HS-5 (cell line): ENCODE results near the gene IFNGR2.
"Not testable (repeated sequence)": the region's sequence is repeated elsewhere in the genome, so short reads cannot be mapped to it uniquely, and the experiment has no call there.

ENCODE experiments used
- DNase-seq: peaks from one replicate; pipeline ENCODE4 v3.0.0-alpha.2; 2012; ENCODE audit warnings: low read depth

IFNGR2 gene

DNA sequence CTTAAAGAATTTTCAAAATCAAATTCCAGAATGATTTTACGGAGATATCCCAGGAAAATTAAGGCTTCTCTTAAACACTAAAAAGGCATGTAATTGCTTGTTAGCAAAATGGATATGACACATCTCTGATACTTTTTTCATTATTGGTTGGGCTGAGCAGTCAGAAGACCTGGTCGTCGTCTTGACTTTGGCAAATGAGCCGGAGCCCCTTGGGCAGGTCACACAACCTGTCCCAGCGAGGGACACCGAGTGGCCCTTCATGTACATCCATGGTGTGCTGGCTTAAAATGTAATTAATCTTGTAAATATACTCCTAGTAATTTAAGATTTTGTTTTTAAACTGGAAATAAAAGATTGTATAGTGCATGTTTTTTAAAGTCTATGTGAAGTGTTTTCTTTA lies 33.9 kb downstream of the IFNGR2 start:
- no peak for DNase-seq

DNA sequence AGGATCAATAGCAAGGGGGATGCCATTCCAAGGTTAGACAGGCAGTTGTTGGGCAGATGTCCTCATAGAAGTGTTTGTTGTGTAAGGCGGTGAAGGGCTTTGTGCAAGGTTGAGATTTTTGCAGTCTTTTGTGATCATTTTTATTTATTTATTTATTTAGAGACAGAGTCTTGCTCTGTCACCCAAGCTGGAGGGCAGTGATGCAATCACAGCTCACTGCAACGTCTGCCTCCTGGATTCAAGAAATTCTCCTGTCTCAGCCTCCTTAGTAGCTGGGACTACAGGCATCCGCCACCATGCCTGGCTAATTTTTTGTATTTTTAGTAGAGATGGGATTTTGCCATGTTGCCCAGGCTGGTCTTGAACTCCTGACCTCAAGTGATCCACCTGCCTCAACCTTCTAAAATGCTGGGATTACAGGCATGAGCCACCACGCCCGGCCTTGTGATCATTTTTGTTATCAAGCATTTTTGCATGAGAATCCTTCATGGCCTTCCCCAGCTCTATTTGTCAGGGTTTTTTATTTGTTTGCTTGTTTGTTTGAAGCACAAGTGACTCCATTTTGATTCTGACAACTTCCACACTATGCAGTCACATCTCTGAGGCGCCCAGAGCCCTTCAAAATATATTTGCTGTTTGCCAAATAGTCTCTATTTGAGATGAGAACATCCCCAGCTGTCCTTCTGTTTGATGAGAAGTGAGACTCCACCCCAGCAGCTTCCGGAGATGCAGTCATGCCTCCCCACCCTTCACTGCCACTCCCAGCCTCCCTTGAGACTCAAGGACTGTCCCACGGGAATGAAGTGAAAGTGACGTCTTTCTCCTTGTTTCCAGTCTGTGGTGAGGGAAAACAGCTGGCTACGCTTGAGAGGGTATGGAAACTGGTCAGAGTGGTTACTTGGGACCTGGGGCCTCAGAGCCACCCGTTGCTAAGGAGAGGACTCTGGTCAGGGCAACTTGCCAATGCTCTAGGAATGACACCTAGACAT lies 38.6 kb downstream of the IFNGR2 start:
- DNase-seq = no peak

DNA sequence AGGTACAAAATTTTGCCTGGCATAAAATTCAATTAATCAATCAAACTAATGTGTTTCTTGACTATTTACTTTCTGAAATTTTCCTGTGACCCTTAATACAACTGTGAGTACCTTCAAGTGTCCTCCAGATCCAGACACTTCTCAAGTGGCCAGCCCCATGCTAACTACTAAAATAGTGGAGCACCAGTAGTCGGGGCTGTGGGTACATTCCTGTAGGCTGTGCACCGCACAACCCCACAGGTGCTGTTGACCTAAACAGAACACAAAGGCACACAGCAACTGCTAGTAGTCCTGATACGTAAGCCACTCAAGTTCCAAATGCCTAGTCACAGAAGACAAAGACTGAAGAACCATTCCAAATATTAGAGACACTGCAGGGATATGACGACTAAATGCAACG lies 40.0 kb downstream of the IFNGR2 start:
- no peak for DNase-seq

DNA sequence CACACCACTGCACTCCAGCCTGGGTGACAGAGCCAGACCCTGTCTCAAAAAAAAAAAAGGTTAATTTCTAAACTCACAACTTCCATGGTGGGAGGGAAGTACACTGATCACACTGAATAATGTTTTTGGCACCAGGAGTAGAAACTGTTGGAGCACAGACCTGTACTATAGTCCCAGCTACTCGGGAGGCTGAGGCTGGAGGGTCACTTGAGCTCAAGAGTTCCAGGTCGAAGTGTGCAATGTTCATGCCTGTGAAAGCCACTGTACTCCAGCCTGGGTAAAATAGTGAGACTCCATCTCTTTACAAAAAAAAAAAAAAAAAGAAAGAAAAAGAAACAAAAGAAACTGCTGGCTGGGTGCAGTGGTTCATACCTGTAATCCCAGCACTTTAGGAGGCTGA lies 41.3 kb downstream of the IFNGR2 start:
- no peak for DNase-seq

DNA sequence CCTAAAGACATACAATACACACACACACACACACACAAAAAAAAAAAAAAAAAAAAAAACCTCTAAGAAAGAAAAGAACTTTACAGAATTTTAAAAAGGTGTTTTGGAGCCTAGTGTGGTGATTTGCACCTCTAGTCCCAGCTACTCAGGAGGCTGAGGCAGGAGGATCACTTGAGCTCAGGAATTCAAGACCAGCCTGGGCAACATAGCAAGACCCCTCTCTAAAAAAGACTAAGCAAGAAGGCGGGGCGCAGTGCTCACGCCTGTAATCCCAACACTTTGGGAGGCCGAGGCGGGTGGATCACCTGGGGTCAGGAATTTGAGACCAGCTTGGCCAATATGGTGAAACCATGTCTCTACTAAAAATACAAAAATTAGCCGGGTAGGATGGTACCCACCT lies 43.4 kb downstream of the IFNGR2 start:
- not testable (repeated sequence) for DNase-seq

DNA sequence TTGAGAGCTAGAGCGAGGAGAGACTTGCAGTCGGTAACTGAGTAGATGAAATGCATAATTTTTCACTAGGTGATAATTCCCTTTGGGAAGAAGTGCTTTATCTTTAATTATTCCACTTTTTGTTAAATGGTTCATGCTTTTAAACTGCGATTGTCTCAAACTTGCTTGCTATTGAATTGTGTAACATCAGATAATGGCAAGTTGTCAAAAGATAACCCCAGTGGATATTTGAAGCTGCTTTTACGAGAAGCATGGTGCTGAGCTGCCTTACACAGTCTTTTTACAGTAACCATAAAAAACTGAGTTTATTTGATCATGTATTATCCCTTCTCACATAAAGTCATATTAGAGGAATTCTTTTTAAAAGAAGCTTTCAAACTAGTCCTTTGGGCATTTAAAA lies 46.4 kb downstream of the IFNGR2 start:
- DNase-seq = no peak

DNA sequence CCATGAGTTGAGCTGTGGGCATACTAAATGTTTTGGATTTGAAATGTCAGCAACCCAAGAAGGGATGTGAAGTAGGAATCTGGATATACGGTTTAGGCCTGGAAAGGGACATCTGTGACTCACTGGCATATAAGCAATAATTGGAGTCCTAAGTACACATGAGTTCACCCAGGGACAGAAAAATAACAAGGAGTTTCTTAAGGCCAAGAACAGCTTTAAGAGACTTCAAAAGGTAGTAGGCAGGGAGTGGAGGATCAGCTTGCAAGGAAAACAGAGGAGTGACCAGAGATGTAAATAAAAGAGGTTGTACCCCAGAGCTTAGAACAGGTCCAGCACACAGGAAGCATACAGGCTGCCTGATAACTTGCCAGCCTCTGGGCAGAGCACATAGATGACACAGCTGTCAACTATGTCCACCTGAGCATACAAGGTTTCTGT lies 48.4 kb downstream of the IFNGR2 start:
- DNase-seq = no peak

DNA sequence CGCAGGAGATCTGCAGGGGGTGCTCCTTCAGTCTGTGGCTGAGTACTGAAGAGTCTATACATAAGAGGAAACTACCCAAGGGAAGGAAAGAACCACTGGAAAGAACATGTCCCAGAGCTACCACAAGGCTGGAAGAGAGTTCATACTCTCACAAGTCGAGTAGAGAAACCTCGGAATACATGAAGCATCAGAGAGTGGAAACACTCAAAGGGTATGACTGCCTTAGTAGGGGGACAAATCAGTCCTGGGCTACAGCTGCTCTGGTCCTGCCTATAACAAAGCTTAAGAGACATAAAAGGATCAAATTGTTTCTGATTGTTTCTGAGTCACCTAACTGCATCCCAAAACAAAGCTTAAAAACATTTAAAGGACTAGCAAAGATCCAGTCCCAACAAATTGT lies 49.1 kb downstream of the IFNGR2 start:
- no peak for DNase-seq

DNA sequence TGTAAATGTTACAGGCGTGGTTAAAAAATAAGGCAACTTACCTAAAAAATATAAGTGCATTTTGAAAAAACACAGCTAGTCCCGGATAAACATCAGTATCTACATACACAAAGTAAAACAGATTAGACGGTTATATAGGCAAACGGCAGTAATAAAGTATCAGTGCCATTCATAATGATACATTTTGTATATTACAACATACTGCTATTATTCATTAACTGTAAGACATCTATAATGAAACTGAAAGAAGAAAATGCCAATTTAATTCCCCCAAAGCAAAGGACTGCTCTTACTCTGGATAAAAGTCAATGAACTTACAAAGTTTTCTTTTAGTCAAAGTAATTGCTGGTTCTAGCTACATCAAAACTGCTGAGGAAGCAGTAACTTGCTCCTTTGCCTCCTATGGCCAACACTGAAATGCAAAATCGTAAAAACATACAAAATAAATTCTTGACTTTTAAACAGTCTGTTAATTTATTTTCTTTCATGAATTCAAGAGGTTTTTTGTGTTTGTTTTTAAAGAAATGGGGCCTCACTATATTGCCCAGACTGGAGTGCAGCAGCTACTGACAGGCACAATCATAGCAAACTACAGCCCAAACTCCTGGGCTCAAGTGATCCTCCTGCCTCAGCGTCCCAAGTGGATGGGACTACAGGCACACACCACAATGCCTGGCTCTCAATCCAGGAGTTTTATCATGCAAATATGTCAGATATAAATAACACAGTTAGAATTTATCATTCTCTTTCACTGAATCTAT lies 52.7 kb downstream of the IFNGR2 start:
- DNase-seq = no peak

DNA sequence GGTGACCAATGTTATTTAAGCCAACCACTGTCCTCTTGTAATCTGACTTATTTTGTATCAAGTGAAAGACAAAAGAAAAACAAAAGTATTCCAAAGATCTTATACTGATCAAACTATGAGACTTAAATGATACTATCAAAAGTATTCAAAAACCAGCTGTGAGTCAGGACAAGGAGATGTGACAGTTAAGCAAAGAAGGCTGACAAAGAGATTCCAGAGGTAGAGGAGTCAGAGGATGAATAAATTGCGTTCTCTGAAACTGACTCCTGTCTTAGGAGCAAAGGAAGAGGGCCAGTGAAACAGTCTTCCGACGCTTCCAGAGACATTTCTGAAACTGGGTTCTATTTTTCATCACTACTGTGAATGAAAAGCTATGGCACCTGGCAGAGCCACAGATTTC lies 55.6 kb downstream of the IFNGR2 start:
- no peak for DNase-seq

DNA sequence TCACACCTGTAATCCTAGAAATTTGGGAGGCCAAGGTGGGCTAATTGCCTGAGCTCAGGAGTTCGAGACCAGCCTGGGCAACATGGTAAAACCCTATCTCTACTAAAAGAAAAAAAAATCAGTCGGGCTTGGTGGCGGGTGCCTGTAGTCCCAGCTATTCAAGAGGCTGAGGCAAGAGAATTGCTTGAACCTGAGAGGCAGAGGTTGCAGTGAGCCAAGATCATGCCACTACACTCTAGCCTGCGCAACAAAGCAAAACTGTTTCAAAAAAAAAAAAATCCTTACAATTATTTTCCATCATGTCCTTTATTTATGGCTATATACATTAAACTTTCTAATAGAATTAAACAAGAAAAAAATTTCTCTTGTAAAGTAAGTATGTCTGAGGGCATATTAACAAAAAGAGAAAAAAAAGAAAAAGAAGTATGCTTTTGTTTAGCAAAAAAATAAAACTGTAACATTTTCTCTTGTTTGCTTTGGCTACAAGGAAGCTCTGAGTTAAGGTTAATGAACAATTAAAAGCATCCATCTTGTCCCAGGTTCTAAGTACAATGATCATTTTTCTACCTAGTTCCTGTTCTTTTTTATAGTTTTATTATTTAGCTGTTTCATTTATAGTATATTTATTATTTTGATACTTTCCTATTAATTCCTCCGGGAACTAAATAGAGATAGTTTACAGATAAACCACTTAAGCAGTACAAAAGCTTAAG lies 58.5 kb downstream of the IFNGR2 start:
- no peak for DNase-seq

DNA sequence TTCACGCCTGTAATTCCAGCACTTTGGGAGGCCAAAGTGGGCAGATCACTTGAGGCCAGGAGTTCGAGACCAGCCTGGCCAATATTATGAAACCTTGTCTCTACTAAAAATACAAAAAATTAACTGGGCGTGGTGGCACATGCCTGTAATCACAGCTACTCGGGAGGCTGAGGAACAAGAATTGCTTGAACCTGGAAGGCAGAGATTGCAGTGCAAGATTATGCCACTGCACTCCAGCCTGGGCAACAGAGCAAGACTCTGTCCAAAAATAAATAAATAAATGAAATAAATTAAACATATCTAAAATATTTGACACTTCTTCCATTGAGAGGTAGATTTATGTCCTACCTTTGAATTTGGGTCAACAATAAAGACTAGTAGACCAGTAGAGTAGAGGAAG lies 66.0 kb downstream of the IFNGR2 start:
- DNase-seq = not testable (repeated sequence)

DNA sequence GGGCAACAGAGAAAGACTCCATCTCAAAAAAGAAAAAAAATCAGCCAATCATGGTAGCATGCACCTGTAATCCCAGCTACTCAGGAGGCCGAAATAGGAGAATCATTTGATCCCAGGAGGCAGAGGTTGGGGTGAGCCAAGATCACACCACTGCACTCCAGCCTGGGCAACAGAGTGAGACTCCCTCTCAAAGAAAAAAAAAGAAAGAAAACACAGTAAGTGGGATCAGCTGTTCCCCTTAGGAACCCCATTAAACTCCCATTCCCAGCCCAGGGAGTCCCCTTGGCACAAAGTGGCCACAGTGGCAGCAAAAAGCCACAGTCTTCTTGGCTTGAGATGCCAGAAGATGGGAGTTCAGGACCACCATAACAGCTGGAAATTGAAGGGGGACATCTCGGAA lies 67.5 kb downstream of the IFNGR2 start:
- no peak for DNase-seq

DNA sequence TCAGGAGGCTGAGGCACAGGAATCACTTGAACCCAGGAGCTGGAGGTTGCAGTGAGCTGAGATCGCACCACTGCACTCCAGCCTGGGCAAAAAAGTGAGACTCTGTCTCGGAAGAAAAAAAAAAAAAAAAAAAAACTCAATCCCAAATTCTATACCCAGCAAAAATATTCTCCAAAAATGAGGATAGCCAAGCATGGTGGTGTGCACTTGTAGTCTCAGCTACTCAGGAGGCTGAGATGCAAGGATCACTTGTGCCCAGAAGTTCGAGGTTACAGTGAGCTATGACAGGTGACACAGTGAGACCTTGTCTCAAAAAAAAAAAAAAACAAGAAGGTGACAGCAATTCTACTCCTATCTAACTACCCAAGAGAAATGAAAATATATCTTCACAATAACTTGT lies 70.1 kb downstream of the IFNGR2 start:
- DNase-seq = no peak

DNA sequence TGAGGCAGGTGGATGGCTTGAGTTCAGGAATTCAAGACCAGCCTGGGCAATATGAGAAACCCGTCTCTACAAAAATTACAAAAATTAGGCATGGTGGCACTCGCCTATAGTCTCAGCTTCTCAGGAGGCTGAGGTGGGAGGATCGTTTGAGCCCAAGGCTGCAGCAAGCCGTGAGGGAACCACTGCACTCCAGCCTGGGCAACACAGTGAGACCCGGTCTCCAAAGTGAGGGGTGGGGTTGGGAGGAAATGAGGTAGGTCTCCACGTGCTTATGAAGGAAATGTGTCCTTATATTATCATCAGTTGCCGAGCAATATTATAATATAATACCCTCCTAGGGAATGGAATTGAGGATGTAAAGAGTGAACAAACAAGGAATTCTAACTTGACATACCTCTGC lies 73.9 kb downstream of the IFNGR2 start:
- DNase-seq = no peak

DNA sequence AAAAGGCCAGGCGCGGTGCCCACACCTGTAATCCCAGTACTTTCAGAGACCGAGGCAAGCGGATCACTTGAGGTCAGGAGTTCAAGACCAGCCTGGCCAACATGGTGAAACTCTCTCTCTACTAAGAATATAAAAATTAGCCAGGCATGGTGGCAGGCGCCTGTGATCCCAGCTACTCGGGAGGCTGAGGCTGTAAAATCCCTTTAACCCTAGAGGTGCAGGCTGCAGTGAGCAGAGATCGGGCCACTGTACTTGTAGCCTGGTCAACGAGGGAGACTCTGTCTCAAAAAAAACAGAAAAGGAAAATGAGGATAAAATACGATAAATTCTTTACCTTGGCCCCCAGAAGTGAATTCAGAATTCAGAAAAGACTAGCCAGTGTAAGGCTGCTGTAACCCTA lies 75.0 kb downstream of the IFNGR2 start:
- no peak for DNase-seq

DNA sequence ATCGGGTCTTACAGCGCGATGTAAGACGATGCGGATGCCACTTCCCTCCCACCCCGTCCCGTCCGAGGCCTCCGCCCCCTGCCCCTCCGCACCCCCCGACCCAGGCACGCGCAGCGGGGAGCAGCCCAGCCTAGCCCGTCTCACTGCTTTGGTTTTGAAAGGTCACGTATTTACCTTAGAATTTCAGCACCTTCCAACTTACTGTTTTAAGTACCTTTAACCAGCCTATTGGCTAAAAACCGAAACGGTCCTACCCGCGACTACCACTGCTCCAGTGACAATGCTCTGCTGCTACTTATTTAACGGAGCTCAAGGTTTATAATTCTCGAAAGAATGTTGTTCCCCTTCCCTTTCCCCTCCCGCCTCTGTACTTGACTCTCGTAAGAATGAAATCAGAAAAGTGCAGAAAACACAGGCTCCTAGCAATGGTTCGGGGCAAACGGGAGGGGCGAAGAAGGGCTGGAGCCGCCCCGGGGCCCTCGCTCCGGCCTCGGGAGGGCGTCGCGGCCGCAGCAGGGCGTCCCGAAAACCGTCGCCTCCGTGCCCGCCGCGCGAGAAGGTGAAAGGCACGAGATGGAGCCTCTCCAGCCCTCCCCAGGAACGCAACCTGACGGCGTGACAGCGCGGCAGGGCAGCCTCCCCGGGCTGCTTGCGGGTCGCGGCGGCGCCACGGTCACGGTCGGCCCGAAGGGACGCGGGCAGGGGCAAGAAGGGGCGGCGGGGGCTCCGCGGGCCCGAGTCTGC lies 75.9 kb downstream of the IFNGR2 start:
- no peak for DNase-seq

DNA sequence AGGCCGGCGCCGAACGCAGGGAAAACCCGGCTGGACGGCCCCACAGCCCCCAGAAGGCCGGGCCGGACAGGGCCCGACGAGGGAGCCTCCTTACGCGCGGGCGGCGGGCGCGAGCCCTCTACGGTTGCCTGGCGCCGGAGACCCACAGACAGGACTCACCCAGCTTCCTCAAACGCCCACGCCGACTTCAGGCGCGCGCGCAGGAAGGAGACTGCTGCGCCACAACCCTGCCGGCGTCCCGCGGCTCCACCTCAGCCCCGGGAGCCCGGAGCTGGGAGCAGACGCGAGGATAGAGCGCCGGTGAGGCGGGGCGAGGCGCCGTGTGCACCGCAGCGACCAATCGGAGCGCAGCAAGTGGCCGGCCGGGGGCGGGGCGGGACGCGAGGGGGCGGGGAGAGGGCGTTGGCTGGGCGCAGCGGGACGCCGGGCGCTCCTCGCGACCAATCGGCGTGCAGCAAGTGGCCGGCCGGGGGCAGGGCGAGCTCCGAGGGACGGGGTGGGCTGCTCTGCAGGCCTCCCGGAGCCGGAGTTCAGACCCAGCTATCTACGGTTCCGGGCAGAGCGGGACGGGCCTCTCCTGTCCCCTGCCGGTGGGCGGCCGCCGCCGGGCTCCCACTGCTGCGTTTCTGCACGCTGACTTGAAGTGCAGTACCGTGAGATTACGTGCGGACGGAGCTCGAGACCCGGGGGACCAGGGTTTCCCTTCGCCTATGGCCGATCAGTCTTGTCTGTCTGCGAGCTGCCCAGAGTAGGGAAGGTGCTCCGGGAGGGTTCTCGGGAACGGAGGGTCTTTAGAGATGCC lies 76.7 kb downstream of the IFNGR2 start, which contains the start of gene TMEM50B:
TMEM50B (minus strand) TSS at position 296 of the 802 bp plus-strand sequence. CDS start 11,089 bp downstream, outside the sequence.
- peak; percentile 63 for DNase-seq

DNA sequence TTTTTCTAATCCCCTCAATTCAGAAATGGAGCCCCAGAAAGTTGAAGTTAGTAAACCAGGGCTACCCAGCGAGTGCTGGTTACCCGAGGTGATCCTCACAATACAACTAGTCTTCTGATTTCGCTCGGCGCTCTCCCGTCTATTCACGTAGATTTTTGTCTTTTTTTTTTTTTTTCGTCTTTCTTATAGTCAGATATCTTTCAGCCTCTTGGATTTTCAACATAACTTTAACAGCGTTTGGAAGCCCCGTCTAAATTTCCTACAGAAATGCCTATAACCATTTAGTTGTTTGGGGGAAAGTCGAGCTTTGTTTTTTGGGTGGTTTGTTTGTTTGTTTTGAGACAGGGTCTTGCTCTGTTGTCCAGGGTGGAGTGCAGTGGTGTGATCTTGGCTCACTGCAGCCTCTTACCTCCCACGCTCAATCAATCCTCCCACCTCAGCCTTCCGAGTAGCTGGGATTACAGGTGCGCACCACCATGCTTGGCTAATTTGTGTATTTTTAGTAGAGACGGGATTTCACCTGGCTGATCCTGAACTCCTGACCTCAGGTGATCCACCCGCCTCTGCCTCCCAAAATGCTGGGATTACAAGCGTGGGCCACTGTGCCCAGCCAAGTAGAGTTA lies 77.4 kb downstream of the IFNGR2 start:
- DNase-seq = no peak

DNA sequence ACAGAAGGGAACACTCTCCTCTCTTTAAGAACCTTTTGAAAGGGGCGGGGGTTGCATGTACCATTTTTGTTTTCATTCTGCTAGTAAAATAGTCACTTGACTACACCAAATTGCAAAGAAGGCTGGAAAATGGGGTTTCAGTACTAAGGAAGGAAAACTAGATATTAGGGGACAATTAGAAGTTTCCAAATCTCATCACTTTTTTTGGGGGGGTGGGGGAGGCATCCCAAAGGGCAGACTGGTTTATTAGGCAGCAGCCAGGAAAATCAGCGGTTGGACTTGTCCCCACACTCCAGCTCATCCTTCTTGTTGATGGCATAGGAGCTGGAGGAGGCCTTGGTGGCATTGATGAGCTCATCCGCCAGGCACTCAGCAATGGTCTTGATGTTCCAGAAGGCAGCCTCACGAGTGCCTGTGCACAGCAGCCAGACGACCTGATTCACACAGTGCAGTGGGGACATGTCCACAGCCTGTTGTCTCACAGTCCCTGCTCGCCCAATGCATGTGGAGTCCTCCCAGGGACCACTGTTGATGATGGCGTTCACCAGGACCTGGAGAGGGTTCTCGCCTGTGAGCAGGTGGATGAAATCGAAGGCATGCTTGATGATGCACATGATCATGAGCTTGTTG lies 78.2 kb downstream of the IFNGR2 start:
- no peak for DNase-seq
